H54 (cell line): ENCODE measurements around the gene FAM72D.
"Not testable (repeated sequence)": the region's sequence is repeated elsewhere in the genome, so short reads cannot be mapped to it uniquely, and the experiment has no call there.

Experiments
- DNase-seq: peaks from one replicate; pipeline ENCODE4 v3.0.0; 2011; ENCODE audit warnings: low spot score, mixed read lengths; ENCODE audit not compliant: insufficient read length
- FAIRE-seq: peaks from 3 replicates; lab custom pipeline; 2011; peaks lifted over from hg19 to GRCh38; lab: Jason Lieb, UNC

FAM72D gene

DNA sequence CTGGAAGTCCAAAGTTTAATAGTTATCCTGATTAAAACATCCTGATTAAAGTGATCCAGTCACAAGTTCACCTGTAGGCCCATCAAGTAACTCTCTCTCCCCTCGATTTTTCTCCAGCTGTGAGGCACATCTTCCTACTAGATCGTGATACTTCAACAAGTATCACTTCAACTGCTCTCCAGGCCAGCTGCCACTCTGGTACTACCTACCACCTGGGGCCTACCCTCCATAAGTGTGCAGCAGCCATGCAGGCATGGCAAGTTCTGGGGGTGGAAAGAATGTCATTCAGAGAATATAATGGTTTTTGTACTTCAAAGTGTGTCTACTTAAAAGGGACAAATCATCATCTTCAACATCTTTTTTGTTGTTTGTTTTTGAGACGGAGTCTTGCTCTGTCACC is 15.6 kb upstream of the FAM72D start:
- FAIRE-seq, DNase-seq: not testable (repeated sequence)

DNA sequence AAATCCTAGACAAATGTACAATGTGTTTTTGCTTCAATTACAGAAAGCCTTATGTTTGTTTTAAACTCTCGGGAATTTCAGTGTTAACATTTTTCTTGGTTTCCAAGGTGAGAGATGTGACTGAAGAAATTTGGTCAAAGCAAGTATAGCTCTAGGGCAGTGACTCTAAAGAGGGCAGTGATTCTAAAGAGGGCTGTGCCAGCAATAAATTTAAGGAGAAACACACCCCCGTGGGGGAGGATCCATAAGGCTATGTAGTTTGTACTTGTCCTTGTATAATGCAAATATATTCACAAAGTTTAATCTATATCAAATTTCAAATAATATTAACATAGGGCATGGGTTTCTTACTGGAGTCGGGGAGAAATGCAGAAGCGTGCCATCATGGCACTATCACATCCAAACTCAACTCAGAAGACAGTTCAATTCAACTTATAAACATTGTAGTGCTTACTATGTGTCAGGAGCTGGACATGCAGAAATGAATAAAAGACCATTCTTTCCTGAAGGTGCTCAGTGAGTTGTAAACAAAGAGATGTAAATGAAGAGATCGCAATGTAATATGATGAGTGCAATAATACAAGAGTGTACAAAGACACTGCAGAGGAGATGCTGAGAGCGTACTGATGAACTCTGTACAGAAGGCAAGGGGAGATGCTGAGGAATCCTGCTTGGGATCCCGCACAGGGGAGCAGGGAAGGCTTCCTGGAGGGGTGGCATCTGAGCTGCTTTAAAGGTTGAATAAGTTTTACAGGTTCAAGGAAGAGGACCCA is 13.1 kb upstream of the FAM72D start:
- not testable (repeated sequence) for FAIRE-seq

DNA sequence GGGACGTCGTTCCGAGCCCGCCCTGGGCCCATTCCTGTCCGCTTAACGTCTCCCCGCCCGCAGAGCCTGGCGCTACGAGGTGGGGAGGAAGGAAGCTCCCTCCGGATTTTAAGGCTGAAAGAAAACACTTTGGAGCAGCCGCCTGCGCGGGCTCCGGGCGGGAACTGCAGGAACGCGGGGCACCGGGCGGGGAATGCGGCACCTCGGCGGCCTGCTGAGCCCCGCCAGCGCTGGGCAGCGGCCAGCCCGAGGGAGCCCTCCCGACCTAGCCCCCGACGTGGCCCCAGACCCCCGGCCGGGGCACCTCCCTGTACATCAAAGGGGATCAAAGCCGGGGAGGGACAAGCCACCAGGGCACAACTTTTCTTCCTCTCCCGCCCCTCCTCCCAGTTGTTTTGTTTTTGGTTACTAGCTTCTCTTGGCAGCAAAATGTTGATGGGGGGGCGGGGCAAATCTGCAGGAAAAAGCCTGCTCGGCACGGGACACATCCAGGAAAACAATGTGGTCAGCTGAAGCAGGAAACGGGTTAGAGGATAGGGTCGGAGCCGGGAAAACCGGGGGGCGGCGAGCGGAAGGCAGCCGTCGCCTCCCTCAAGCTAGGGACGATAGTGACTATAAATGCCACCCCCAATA is 2.1 kb upstream of the FAM72D start:
- FAIRE-seq, DNase-seq: not testable (repeated sequence)

More for the DNA sequence above, 13.1 kb upstream of the FAM72D start:
- not testable (repeated sequence) for DNase-seq

DNA sequence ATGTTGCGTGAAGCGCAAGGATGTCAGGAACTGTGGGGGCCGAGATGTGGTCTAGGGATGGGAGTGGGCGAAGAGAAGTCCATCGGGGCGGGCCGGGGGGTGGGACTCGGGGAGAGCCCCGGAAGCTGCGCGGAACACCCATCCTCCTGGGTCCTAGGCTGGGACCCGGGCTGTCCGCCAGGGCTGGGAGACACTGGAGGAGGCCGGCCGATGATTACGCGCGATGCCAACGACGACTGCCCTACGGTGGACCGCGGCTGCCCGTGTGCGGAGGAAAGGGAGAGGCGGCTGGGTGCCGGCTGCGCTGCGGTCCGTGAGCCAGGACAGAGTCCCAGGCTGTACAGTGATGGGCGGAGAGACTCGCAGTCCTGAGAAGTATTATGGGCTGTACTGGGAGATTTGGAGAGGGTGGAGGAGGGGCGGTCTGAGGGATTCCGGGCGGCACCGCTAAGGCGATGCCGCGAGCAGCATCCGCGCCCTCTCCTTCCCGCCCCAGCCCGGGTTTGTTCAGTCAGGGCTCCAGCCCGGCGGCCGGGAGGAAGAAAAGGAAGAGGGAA is 1.0 kb upstream of the FAM72D start:
- not testable (repeated sequence) for FAIRE-seq, DNase-seq

DNA sequence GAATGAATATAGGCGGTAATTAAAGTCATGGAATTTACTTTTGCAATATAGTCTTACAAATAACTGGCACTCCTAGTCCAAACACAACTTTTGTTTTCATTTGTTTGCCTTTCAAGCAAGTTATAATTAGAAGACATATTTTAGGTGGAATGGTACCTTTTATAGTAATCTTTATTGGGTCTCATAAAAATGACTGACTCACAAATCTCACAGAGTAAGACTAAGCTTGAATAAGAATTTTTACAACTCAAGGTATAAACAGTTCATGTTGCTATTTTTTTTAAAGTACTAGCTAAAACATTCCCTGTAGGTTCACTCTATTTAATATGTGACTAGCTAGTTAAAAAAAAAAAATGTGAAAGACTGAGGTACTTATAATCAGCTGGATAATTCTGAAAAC is 6.0 kb downstream of the FAM72D start:
- DNase-seq, FAIRE-seq: not testable (repeated sequence)

DNA sequence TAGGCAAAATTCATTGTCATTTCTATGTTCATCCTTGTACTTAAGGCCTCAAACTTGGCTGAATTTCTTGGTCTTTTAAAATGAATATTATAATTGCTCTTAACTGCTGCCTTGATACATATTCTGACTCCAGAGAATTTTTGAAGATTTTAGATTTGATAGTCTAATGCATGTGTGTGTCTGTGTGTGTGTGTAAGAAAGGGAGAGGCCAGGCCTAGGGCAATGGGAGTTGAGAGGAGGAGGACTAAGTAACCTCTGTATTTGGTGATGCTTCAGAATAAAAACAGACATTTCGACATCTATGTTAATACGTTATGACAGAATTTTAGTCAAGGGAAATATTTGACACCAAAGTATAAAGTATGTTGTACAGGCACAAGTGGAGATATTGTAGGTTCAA is 7.5 kb downstream of the FAM72D start:
- DNase-seq, FAIRE-seq: not testable (repeated sequence)

DNA sequence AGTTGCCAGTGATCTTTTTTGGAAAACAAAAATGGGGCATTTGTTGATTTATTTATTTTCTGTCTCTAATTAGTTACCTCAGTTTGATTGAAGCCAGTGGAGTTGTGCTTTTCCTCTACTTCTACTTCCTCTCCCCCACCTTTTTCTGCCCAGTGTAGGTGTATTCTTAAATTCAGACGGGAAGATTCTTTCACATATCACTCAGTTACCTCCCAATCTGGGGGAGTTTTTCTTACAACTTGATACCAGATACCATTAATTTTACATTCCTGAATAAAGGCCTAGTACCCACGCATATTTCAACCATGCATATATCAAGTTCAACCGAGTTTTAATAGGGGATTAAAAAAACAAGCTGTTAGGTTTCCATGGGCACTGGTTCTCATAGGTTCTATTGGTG is 15.9 kb downstream of the FAM72D start:
- not testable (repeated sequence) for FAIRE-seq

DNA sequence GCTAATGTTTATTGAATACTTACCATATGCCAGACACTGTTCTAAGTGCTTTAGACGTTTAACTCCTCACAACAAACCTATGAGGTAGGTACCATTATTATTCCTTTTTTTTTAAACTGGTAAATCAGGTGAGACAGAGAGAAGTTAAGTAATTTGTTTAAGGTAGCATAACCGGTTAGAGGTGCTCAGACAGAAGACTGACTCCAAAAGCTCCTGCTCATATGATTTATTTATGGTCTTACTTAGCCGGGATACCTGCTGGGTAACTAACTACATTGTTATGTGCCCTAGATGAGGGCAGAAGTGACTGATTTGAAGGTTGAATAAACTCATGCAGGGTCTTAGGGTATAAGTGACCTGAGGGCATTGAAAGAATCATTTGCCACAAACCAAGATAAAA is 16.9 kb downstream of the FAM72D start:
- FAIRE-seq, DNase-seq: not testable (repeated sequence)

More for the DNA sequence above, 15.9 kb downstream of the FAM72D start:
- not testable (repeated sequence) for DNase-seq

DNA sequence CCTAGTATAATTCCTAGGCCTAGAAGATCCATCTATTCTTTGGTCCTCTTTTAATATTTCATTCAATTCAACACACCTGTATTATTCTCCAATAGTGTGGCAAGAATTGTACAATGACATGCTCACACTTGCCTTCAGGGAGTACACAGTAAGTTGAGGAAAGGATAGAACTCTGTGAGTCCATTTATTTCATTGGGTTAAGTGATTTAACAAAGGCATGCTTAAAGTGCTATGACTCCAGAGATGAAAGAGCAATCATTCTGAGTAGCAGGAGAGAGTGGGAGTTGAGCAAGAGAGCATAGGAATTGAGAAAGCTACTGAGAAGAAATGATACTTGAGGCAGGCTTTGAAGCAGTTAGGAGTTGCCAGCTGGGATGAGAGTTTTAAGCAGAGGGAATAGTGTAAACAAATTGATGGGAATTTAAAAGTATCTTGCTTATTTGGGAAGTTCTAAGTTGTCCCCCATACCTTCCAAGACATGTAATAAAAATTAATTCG is 18.8 kb downstream of the FAM72D start:
- not testable (repeated sequence) for DNase-seq, FAIRE-seq

DNA sequence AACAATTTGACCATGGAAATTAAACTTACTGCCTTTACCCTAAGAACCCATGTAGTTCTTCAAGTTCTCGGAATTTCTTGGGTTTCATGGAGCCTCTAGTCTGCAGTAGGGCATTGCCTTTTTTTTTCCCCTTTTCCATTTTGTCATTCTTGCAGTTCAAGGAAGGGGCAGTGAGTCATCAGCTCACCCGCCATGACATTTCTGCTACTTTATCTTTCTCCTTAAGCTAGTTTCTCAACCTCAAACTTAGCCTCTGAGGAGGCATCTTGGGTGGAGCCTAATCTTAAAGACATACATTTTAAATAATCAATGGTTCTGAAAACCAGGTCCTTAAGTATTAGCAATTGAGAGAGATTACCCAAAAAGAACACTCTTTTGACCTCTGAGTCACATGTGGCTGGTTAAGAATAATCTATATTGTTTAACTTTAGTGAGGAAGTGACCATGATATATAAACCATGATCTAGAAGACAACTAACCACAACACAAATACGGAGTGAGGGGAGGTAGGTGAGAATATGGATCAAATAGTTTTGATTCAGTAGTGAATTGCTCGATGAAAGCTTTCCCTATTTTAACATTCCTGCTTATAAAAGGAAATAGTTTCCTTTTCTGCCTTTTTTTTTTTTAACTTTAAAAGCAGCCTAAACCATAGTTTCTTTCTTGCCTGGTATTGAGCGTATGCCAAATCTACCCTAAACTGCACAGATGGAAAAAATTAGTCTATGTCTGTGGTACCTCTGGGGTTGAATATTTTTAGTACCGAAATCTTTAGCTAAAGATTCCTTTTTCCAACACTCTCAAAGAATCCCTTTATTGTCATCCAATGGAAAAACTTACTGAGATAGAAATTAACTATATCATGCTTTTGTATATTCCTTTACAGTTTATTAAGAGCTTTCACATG is 20.1 kb downstream of the FAM72D start:
- not testable (repeated sequence) for FAIRE-seq, DNase-seq

DNA sequence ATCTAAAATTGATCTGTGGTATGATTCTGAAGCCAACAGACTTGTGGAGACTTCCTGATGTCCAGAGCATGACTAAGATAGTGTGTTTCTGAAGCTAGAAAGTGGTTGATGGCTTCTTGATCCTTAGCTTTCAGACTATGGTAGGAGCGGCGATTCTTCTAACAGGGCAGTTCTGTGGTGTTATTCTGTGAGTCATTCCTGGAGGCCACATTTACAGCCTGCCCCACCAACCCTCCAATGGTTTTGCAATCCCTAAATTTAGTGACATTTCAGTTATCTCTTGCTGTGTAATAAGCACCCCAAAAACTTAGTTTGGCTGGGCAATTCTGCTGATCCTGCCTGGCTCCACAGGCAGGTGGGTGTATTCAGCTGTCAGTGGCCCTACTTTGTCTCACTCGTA is 24.1 kb downstream of the FAM72D start:
- not testable (repeated sequence) for DNase-seq, FAIRE-seq

DNA sequence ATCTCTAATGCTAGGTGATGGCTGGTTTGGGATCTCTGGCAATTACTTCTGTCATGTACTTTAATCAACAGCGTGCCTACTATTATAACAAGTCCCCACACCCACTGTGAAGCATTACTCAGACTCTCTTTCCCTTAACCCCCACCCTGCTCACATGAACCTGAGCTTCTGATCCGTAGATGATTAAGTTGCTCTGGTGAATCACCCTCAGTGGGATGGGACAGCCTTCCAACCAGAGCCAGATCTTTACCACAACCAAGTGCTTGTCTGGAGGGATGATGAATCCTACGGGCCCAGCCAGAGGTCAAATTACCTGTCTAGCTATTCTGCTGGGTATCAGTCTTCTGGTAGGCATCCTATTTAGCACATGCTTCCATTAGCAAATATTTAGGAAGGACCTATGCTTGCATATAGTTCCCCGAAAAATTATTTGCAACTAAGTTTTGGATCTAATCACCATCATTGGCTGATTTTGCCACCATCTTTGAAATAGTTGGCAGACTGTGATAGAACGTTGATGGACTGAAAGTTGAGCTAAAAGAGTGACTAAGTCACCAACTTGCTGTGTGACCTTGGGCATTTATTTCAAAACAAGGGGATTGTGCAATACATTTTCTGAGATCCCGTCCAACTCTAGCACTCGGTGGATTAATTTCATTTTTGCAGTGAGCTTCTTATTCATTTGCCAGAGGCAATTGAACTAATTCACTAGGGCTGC is 26.7 kb downstream of the FAM72D start:
- FAIRE-seq: peak; percentile 64
- not testable (repeated sequence) for DNase-seq

DNA sequence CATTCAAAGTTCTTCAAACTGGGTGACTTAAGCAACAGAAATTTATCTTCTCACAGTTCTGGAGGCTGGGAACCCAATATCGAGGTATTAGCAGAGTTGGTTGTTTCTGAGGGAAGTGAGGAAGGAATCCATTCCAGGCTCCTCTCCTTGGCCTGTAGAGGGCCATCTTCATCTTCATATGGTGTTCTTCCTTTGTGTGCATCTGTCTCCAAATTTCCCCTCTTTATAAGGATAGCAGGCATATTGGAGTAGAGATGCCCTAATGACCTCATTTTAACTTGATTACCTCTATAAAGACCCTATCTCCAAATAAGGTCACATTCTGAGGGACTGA is 27.3 kb downstream of the FAM72D start:
- not testable (repeated sequence) for DNase-seq, FAIRE-seq

DNA sequence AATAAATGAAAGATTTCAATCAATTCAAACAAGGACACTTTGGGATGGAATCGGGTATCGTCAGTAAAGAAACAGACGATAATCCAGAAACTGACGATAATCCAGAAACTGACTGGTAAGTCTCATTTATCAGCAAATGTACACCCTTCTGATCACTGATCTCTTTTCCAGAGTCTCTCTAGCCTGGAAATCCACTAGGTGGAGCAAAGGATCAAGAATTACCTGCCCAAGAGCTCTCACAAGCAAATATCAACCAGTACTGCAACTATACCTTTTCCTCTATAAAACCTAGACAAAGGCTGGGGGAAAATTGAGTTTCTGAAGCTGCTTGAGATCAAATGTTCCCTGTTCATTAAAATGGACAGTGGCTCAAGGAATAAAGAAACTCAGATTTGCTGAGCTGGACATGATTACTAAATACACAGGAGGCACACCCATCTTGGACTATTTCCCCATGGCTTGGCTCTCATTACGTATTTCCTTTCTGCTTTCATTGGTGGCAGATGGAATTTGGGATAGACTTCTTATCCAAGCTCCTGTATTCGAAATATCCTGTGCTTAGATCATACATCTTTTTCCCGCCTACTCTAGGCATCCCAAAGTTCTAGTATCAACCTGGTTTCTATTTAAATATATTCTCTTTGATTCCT is 28.3 kb downstream of the FAM72D start:
- FAIRE-seq: peak; percentile 38
- not testable (repeated sequence) for DNase-seq

DNA sequence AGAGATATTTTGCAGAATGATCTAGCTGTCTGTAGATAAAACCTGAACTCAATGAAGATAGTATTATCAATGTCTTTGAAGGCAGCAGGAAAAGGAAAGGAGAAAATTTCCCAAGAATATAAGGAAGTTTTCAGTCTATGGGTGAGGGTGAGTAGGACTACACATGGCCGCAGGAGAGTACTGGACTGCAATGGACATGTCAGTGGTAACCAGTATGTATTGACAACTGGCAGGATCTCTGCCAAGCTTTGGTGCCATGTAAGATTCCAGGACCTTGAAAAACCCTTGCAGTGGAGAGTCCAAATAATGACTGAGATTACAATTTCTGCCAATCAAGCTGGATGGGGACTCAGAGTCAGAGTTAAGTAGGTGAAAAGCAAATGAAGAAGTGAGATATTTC is 29.3 kb downstream of the FAM72D start:
- FAIRE-seq, DNase-seq: not testable (repeated sequence)

DNA sequence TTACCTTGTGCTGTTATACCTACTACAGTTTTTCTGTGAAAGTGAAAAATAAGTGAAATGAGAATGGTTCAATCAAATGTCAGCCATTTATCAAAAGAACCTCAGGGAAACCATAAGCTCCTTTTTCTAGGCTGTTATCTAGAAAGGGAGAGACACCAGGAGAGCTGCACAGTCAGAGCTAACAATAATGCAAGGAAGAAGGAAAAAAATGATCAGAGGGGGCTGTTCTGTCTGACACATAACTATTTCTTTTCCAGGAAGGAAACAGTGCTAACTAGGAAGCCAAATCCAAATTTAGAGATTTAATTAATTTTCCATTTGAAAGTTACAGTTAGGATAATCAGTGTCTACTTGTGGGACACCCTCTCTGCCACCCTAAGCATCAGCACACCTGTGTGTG is 31.4 kb downstream of the FAM72D start:
- FAIRE-seq, DNase-seq: not testable (repeated sequence)

DNA sequence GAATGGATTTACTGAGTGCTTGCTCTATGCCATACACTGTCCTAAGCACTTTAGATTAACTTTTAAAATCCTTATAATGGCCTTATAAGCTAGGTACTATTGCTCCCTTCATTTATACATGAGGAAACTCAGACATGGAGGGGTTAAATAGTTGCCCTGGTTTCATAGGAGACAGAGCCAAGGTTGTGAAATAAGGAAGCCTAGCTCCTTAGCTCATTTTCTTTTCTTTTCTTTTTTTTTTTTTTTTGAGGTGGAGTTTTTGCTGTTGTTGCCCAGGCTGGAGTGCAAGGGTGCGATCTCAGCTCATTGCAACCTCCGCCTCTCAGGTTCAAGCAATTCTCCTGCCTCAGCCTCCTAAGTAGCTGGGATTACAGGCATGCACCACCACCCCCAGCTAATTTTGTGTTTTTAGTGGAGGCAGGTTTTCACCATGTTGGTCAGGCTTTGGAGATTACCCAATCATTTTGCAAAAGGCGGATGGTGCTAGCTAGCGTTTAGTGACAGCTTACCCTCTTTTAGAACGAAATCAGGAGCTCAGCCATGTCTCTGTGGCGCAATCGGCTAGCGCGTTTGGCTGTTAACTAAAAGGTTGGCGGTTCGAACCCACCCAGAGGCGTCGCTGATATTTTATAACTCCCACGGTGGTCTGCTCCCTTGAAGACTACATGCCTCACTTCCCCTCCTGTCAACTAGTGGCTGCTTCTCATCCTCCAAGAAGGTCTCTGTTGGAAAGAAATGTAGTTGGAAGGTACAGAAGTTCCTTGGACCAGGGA is 33.1 kb downstream of the FAM72D start:
- DNase-seq, FAIRE-seq: not testable (repeated sequence)

DNA sequence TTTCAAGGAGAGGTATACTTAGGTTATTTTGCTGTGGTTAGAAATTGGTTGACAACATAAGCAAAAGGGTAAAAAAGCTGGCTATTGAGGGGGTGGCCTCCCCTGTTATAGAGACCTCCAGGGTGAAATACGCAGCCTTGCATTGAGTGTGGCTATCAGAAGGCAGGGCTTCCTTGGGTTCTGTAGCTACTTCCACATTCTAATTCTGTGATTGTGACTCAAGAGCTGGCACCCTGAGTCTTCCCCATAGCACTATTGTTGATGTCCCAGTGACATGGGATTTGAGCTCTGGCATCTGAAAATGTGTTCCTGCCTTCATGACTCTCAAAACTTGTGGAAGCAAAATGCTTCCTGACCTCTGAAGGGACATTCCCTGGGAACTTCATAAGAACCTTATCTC is 38.7 kb downstream of the FAM72D start:
- FAIRE-seq, DNase-seq: not testable (repeated sequence)
